Smooth muscle cell (in vitro differentiated cells): ENCODE results near the gene ADCY10. TPM values are rescaled to one million over a fixed set of nuclear protein-coding genes. Genes with fewer than 3 reads are reported as not detected.

Source experiments
- DNase-seq: peaks from one replicate; lab custom pipeline; 2025; ENCODE audit not compliant: unreplicated experiment; lab: John Stamatoyannopoulos, UW
- H2AFZ ChIP-seq: fragments of 200-600 bp; sonication (generic); 2 replicates; pipeline ENCODE4 v1.6.0; 2016; ENCODE audit warnings: antibody characterized with exemption, low read depth, mild to moderate bottlenecking
- H3F3A ChIP-seq: fragments of 200-600 bp; sonication (generic); 2 replicates; pipeline ENCODE4 v1.6.0; 2017; ENCODE audit warnings: antibody characterized with exemption, low read depth
- H3K27ac ChIP-seq: fragments of 200-600 bp; sonication (generic); 2 replicates; pipeline ENCODE4 v1.5.1; 2016; ENCODE audit warnings: low read depth, mild to moderate bottlenecking
- H3K27me3 ChIP-seq: fragments of 200-600 bp; sonication (generic); 2 replicates; pipeline ENCODE4 v1.6.1; 2016; ENCODE audit warnings: low read depth, mild to moderate bottlenecking
- H3K36me3 ChIP-seq: fragments of 200-600 bp; sonication (generic); 2 replicates; pipeline ENCODE4 v1.5.1; 2016; ENCODE audit warnings: low read depth
- H3K4me1 ChIP-seq: fragments of 200-600 bp; sonication (generic); 2 replicates; pipeline ENCODE4 v1.5.1; 2016; ENCODE audit warnings: low read depth
- H3K4me2 ChIP-seq: fragments of 200-600 bp; sonication (generic); 2 replicates; pipeline ENCODE4 v1.6.0; 2016; ENCODE audit warnings: mild to moderate bottlenecking
- H3K4me3 ChIP-seq: fragments of 200-600 bp; sonication (generic); 2 replicates; pipeline ENCODE4 v1.5.1; 2016; ENCODE audit warnings: mild to moderate bottlenecking
- H3K79me2 ChIP-seq: fragments of 200-600 bp; sonication (generic); 2 replicates; pipeline ENCODE4 v1.6.0; 2016; ENCODE audit warnings: low read depth, mild to moderate bottlenecking
- H3K9ac ChIP-seq: fragments of 200-600 bp; sonication (generic); 2 replicates; pipeline ENCODE4 v1.6.0; 2016; ENCODE audit warnings: low read depth
- H3K9me3 ChIP-seq: fragments of 200-600 bp; sonication (generic); replicated peaks from 2 replicates; pipeline ENCODE4 v1.5.1; 2016; ENCODE audit warnings: low read depth
- H4K20me1 ChIP-seq: fragments of 200-600 bp; sonication (generic); 2 replicates; pipeline ENCODE4 v1.6.0; 2016; ENCODE audit warnings: low read depth
- CTCF ChIP-seq: fragments of 200-600 bp; sonication (generic); IDR thresholded peaks from 2 replicates; pipeline ENCODE4 v1.5.1; 2017; ENCODE audit warnings: borderline replicate concordance, mild to moderate bottlenecking, antibody characterized with exemption; ENCODE audit not compliant: insufficient read depth, poor library complexity, severe bottlenecking
- WGBS: methylation state at CpG from one replicate; pipeline ENCODE4 v1.1.7; 2016; ENCODE audit warnings: low lambda C conversion rate; 5-methylcytosine and 5-hydroxymethylcytosine counted together
- polyA plus RNA-seq: library from polyadenylated mRNA; unstranded; fragments of >200 nt; fragmentation: Nextera tagmentation; extraction: Ambion mirVana; gene quantifications from 2 replicates; pipeline ENCODE4 v1.2.1, GENCODE V29; 2016
- total RNA-seq: library from RNA; depleted of rRNA; stranded (reverse); fragments of >200 nt; gene quantifications from 2 replicates; pipeline ENCODE4 v1.2.3, GENCODE V29; 2014

ADCY10 gene
- total and polyA plus RNA-seq, 2 experiments from 2014 or later = not detected

DNA sequence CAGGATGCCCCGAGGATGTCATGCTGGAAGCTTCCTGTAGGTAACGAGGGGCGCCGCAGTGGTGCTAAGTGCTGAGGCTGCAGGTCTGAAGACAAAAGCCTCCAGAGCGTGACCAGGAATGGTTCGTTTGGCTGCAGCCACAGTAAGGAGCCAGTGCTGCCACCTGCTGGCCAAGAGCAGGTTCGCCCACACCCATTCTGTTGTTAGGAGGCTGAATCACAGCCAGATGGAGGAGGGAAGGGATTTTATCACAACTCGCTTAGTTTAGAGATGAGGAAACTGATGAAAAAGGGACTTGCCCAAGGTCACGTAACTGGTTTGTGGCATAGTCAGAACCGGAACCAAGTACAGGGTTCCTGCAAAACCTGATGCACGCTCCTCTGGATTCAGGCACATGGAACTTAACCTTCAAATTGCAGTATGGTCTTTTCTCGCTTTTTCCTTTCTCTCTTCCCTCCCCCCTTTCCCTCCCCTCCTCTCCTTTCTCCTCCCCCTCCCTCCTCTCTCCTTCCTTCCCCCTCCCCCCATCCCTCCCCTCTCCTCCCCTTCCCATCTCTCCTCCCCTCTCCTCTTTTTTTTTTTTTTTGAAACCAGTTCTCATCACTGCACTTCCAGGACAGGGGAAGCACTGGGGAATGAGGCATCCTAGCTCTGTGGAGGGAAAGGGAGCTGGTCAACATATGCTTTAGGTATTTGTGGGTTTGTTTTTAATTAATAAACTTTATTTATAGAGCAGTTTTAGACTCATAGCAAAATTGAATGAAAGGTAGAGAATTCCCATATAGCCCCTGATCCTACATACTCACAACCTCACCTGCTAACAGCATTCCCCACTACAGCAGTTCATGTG, 110.4 kb downstream of the ADCY10 start:
- 26% methylated on average over 12 of the region's 12 CpGs for WGBS
- DNase-seq = peak; percentile 42
- Histone ChIP-seq H3K4me2 (no peak overlapping the region), H3K9me3 (no peaks in the 10 kb centered on the region), H2AFZ (no peak overlapping the region), H3K4me1 (peaks cover 10% of the 10 kb centered on the region), H3K9ac (no peak overlapping the region), H3F3A (no peaks in the 10 kb centered on the region), H3K27ac (no peak overlapping the region), H3K4me3 (no peak overlapping the region), H3K36me3 (no peaks in the 10 kb centered on the region), H4K20me1 (no peaks in the 10 kb centered on the region), H3K79me2 (no peaks in the 10 kb centered on the region), H3K27me3 (no peaks in the 10 kb centered on the region)
- TF ChIP-seq CTCF = peak; percentile 92

DNA sequence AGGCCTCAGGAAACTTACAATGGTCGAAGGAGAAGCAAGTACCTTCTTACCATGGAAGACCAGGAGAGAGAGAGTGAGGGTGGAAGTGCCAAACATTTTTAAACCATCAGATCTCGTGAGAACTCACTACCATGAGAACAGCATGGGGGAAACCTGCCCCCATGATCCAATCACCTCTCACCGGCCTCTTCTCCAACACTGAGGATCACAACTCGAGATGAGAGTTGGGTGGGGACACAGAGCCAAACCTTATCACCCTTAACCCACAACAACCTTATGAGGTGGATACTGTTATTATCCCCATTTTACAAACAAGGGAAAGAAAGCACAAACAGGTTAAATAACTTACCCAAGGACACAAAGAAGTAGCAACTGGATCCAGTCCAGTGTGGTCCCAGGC, 111.7 kb downstream of the ADCY10 start:
- Histone ChIP-seq H3K4me3 (no peak overlapping the region), H2AFZ (no peak overlapping the region), H4K20me1 (no peaks in the 10 kb centered on the region), H3K9ac (no peak overlapping the region), H3K36me3 (no peaks in the 10 kb centered on the region), H3K27ac (no peak overlapping the region), H3K79me2 (no peaks in the 10 kb centered on the region), H3K4me1 (peaks cover 10% of the 10 kb centered on the region), H3K4me2 (no peak overlapping the region), H3K9me3 (no peaks in the 10 kb centered on the region), H3K27me3 (no peaks in the 10 kb centered on the region), H3F3A (peaks cover 5% of the 10 kb centered on the region)
- no peak for DNase-seq
- no peak for TF ChIP-seq CTCF
- WGBS = 97% methylated on average over 4 of the region's 4 CpGs

- TF ChIP-seq CTCF = no peak
- no peak for DNase-seq
- 5% methylated on average over 3 of the region's 3 CpGs for WGBS
Measured at GRCh38 chr1:167800251-167800650, 113.7 kb downstream of the ADCY10 start.

DNA sequence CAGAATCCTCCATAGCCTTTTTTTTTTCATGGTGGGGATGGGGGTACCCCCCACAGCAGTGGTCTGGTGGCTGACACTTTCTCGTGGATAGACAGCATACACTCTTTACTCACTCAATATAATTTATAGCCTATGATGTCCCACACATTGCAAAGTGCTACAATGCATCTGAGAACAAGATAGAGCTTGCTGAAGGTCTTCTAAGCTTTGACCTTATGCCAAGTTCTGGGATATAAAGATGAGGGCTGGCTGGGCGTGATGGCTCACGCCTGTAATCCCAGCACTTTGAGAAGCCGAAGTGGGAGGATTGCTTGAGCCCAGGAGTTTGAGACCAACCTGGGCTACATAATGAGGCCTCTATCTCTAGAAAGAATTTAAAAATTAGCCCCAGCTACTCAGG, 114.2 kb downstream of the ADCY10 start:
- H3K36me3 ChIP-seq = no peaks in the 10 kb centered on the region
- H3K4me2 ChIP-seq = peak overlapping the region; percentile 17
- no peak overlapping the region for H3K9ac ChIP-seq
- no peak overlapping the region for H2AFZ ChIP-seq
- no peak for TF ChIP-seq CTCF
- no peak overlapping the region for H3K4me3 ChIP-seq
- no peaks in the 10 kb centered on the region for H3K79me2 ChIP-seq
- no peaks in the 10 kb centered on the region for H3K9me3 ChIP-seq
- no peak for DNase-seq
- H3F3A ChIP-seq = peaks cover 16% of the 10 kb centered on the region
- WGBS = 22% methylated on average over 4 of the region's 4 CpGs
- H3K27ac ChIP-seq = no peak overlapping the region
- H3K27me3 ChIP-seq = no peaks in the 10 kb centered on the region
- H3K4me1 ChIP-seq = peaks cover 14% of the 10 kb centered on the region
- no peaks in the 10 kb centered on the region for H4K20me1 ChIP-seq

More at GRCh38 chr1:167800251-167800650, 113.7 kb downstream of the ADCY10 start:
- no peaks in the 10 kb centered on the region for H3K9me3 ChIP-seq
- no peak overlapping the region for H3K27ac ChIP-seq
- H4K20me1 ChIP-seq = no peaks in the 10 kb centered on the region
- no peak overlapping the region for H3K9ac ChIP-seq
- no peaks in the 10 kb centered on the region for H3K36me3 ChIP-seq
- peaks cover 13% of the 10 kb centered on the region for H3F3A ChIP-seq
- H3K4me3 ChIP-seq = no peak overlapping the region
- H3K79me2 ChIP-seq = no peaks in the 10 kb centered on the region
- no peak overlapping the region for H2AFZ ChIP-seq
- H3K27me3 ChIP-seq = no peaks in the 10 kb centered on the region
- H3K4me2 ChIP-seq = peak overlapping the region; percentile 17
- peaks cover 14% of the 10 kb centered on the region for H3K4me1 ChIP-seq
